ENCODE measurements around the gene MSRB1.
A peak's percentile ranks its signal among the peaks of the same experiment; 100 is the strongest.

MSRB1 gene

DNA sequence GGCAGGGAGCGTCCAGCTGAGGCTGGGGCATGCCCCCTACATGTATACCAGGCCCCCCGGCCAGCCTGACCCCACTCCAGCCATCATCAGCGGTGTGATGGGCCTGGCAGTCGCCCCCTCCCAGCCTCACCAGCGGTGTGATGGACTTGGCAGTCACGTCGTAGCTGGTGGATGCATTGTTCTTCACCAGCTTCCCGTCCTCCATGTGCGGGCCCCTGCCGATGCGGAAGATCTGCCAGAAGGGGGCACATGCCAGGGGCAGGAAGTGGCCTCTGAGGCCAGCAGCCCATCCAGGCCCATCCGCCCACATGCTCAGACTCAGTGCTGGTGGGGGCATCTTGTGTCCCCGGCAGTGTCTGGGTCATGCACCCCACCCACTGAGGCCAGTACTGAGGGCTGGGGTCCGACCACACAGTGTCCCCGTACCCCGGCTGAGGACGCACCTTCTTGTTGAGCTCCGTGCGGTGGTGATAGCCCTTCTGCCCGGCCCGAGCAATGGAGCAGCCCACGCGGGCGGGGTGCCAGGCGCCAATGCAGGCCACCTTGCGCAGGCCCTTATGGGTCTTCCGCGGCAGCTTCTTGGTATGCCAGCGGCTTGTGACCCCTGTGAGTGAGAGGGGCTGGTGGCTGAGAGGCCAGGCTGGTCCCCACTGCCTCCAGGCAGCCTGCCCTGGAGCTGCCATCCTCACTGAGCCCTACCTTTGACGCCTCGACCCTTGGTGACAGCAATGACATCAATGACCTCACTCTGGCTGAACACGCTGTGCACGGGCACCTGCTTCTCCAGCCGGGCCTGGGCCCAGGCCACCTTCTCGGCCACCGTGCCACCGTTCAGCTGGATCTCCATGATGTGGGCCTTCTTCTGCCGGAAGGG, 3.7 kb upstream of the MSRB1 start:
- TF ChIP-seq, protein P1, sequence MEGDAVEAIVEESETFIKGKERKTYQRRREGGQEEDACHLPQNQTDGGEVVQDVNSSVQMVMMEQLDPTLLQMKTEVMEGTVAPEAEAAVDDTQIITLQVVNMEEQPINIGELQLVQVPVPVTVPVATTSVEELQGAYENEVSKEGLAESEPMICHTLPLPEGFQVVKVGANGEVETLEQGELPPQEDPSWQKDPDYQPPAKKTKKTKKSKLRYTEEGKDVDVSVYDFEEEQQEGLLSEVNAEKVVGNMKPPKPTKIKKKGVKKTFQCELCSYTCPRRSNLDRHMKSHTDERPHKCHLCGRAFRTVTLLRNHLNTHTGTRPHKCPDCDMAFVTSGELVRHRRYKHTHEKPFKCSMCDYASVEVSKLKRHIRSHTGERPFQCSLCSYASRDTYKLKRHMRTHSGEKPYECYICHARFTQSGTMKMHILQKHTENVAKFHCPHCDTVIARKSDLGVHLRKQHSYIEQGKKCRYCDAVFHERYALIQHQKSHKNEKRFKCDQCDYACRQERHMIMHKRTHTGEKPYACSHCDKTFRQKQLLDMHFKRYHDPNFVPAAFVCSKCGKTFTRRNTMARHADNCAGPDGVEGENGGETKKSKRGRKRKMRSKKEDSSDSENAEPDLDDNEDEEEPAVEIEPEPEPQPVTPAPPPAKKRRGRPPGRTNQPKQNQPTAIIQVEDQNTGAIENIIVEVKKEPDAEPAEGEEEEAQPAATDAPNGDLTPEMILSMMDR (IDR thresholded peaks at IDR 0.05), result no peak
- no peak for DNase-seq (ENCODE audit: low spot score)
- H3K27ac ChIP-seq, result no peak overlapping the region

DNA sequence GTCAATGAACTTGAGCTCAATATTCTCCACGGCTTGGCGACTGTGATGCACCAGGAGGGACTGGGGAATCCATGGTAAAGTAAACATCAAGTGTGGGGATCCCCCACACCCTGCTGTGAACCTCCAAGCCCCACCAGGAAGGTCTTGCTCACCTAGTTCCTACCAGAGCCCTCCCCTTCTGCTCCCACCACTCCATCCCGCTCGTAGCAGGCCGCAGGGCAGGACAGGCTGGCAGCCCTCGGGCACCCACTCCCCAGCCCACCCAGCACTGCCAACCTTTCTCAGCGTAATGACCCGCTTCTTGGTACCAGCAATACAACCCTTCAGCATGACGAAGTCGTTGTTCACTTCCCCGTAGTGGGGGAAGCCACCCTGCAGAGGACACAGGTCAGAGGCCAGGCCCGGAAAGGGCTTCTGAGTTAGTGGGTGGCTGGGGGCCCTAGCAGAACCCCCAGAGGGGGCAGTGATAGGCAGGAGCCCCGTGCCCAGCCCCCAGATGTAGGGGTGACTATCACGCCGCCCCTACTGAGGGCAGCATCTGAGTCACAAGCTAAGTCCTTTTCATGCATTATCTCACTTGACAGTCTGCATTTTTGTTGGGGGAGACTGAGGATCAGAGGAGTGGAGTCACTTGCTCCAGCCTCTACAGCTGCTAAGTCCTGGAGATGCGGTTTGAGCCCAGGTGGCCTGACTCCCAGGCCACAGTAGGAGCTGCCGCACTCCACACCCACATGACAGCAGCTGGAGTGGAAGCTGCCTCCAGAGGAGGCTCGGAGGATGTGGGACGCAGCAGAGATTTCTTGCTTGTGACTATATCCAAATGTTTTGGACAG, 2.8 kb upstream of the MSRB1 start:
- H3K27ac ChIP-seq, result no peak overlapping the region
- TF ChIP-seq, protein P1 (IDR thresholded peaks at IDR 0.05), result no peak
- H3K4me3 ChIP-seq, result no peak overlapping the region

More for the DNA sequence above, 3.7 kb upstream of the MSRB1 start:
- H3K4me3 ChIP-seq, result no peak overlapping the region

DNA sequence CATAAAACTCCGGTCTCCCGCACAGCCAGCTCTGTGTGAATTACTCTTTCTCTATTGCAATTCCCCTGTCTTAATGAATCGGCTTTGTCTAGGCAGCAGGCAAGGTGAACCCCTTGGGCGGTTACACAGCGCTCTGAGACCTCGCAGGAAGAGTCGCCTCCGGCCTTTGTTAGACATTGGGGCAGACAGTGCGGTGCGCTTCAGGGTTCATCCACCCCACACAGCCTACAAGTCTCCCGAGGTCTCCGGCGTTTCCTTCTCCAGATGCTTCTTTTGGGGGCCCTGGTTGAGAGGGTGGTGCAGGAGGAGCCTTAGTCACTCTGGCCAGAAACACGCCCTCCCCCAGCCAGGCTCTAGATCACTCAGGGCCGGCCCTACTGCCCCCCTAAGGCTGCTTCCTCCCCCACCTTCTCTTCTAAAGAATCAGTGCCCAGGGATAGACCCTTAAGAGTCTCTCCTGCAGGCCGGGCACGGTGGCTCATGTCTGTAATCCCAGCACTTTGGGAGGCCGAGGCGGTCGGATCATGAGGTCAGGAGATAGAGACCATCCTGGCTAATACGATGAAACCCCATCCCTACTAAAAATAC, 1.7 kb upstream of the MSRB1 start:
- no peak overlapping the region for H3K4me3 ChIP-seq
- DNase-seq (ENCODE audit: low spot score), result no peak
- no peak overlapping the region for H3K27ac ChIP-seq
- TF ChIP-seq, protein P1 (IDR thresholded peaks at IDR 0.05), result no peak

More for the DNA sequence above, 2.8 kb upstream of the MSRB1 start:
- no peak for DNase-seq (ENCODE audit: low spot score)

DNA sequence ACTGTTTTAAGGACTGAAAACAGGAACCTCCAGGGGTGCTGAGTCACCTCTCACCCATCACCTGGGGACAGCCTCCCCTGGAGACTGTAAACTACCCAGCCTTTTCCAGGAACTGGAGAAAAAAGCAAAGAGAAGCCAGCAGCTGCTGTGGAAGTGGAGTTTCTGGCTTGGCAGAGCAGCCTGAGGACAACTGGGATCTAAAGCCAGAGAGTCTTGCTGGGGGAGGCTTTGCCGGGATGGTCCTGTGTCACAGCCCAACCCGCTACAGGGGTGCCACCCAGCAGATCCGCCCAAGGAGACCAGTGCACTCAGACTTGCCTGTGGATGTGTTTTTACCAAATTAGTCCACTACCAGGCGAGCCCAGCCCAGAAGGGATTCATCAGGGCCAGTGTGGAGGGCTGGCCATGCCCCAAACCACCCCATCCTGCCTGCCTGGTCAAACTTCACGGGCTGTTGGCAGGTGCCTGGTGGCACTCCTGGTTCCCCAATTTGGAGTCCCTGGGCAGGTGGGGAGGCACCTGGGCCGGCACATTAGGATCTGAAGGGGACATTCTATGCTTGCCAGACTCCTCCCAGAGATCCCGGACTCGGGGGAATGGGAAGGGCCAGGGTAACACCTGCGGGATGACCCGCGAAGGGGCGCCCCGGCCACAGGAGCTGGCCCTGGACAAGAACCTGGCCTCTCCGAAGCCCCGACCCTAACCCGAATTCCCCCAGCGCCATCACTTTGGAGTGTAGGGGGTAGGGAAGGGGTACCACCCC, 771 bp downstream of the MSRB1 start:
- peak overlapping the region; percentile 75 to 88 for H3K27ac ChIP-seq
- TF ChIP-seq, protein P1 (IDR thresholded peaks at IDR 0.05), result no peak
- DNase-seq (ENCODE audit: low spot score), result no peak
- peak overlapping the region; percentile 91 for H3K4me3 ChIP-seq

DNA sequence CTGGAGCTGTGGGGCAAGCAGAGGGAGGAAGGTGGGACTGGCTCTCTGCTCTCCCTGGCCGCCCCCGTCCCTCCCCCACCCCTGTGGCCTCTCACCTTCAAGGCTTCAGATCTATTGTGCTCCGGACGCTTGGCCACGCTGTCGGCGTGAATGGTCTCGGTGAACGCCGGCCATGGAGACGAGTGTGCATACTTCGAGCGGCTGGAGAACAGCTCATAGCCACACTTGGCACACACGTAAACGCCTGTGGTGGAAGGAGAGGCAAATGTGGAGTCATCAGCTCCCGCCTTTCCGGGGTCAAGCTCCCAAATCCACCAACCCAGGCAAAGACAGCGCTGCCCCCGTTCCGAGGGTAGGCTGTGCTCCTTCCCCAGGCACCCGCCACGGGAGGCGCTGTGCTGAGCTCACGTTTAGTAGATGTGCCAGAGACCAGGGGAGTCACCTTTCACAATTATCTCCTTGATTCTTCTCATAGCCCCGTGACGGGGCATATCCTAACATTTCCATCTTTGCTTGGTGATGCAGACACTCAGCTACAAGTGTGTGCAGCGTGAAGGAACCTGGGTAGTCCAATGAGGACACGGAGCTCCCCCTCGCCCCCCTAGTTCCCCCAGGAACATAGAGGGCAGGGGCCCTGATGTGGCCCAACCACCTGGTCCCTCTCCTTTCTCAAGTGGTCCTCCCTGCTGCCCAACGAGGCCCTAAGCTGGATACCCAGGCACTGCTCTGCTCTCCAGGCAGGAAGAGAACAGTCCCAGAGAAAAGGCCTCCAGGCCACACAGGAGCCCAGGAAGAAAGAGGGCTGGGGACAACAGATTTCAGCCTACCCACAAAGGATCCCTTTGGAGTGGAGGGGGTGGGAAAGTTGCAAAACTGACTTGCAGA, 1.6 kb downstream of the MSRB1 start:
- peak overlapping the region; percentile 91 for H3K4me3 ChIP-seq
- DNase-seq (ENCODE audit: low spot score), result no peak
- peak overlapping the region in 1 of 2 donors; percentile 88 for H3K27ac ChIP-seq
- TF ChIP-seq, protein P1 (IDR thresholded peaks at IDR 0.05), result no peak
